HG03175 (cell line): ENCODE data around the gene SRR.
"Not testable (repeated sequence)": the region's sequence is repeated elsewhere in the genome, so short reads cannot be mapped to it uniquely, and the experiment has no call there.

Source experiments
- ATAC-seq: cut with Tn5 transposase; IDR thresholded peaks from one replicate; pipeline ENCODE4 v1.9.1; 2021; ENCODE audit warnings: mild to moderate bottlenecking, moderate library complexity; ENCODE audit not compliant: unreplicated experiment

SRR gene

DNA sequence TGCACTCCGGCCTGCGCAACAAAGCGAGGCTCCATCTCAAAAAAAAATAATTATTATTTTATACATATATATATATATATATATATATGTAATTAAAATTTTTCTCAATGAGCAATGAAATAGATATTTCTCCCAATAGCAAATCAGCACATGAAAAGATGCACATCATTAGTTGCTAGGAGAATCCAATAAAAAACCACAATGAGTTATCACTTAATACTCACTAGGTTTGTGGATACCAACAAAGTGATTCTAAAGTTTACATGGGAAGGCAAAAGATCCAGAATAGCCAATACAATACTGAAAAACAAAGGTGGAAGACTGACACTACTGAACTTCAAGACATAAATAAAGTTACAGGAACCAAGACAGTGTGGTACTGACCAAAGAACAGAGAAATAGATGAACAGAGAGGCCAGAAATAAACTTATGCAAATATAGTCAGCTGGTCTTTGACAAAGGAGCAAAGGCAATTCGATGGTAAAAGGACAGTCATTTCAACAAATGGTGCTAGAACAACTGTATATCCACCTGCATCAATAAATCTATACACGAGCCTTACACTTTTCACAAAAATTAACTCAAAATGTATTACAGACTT is 13.8 kb upstream of the SRR start:
- no peak for ATAC-seq

DNA sequence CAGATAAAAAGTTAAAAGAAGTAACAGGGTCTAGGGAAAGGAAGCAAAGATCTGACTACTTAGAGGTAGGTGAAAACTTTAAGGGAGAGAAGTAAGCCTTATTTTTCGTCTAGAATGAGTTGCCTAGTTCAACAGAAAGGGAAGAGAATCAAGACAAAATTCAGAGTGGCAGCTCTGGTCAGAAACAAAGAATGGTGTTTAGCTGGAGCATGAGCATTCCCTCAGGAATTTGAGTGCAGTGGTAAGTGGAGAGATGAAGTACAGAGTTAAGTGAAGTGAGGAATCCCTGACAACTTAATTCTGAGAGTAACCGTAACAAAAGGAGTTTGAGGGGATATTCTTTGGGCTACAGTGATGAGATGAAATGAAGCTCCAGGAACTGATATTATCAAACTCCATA is 11.7 kb upstream of the SRR start:
- ATAC-seq = no peak

DNA sequence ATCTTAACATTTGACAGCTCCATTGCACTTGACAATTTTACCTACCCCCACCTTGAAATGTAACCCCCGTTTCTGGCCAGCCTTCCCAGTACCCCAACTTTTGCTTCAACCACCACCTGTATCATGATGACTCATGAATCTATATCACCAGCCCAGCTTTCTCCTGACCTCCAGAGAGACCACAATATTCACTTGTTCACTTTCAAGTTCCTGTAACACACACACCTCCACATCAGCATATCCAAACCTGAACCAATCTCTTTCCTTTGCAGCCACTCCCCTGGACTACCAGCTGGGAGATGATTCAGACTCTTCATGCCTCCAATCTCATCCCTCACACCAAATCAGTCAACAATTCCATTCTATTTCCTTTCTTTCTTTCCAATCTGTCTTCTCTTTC is 8.2 kb upstream of the SRR start:
- ATAC-seq = no peak

DNA sequence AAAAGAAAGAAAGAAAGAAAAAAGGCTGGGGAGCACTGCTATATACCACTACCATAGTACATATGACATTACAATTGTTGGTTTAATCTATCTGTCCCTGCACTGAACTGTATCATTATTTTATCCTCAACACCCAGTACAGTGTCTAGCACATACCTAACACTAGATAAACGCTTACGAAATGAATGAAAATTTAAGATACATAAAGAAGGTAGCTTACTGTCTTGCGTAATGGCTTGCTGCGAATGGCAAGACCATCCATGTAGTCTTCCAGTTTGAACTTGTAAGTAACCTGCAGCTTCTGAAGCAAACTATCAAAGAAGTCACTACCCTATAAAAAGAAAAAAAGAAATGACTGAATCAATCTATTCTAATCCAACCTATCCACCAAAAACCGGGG is 6.7 kb upstream of the SRR start:
- no peak for ATAC-seq

DNA sequence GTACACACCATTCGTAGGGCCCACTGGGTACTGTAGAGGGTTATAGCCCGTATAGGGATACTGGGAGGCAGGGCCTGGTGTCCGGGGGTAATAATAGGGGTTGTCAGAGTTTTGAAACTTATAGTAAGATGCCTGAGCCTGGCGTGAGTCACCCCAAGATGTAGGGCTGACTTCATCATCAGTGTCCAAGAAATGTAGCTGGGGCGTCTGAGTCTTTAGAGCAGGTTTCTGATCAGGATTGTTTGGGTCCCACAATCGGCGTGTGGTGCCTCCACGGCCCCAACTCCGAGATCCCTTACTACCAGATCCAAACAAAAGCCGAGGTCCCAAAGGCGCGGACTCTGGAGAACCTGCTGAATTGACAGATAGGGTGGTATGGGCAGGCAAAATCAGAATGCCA is 4.6 kb upstream of the SRR start:
- ATAC-seq = no peak

DNA sequence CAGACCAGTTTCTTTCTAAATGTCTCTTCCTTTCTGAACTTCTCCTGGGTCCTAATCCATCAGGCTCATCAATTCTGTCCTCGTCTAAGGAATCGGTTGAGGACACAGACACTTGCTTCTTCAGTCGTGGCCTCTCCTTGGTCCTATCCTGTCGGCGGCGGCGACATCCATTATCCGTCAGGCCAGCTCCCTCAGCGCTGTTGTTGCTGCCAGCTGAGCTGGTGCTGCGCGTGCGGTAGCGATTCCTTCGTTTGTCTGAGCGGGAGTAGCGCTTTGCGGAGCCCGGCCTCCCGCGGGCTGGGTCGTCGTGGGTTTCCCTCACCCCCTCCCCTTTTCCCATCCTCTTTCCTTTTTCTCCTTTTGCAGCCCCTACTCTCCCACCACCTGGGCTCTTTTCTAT is 4.0 kb upstream of the SRR start:
- no peak for ATAC-seq

DNA sequence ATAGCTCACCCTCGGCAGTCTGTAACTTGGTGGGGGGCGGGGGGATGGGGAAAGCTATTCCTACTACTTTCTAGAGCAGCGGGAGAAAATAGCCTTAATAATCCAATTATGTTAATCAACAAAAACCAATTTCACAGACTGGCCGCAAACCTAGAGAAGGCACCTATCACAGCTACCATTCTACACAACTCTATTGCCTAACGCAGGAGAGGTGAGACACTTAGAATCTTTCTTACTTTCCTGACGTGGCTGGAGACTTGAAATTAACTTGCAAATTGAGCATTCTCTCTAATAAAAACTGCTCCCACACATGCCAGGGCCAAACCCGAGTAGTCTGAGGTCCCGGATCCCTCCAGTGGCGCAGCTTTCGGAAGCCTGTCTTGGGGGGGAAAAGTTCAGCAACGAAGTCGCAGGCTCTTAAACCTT is 959 bp upstream of the SRR start:
- no peak for ATAC-seq

DNA sequence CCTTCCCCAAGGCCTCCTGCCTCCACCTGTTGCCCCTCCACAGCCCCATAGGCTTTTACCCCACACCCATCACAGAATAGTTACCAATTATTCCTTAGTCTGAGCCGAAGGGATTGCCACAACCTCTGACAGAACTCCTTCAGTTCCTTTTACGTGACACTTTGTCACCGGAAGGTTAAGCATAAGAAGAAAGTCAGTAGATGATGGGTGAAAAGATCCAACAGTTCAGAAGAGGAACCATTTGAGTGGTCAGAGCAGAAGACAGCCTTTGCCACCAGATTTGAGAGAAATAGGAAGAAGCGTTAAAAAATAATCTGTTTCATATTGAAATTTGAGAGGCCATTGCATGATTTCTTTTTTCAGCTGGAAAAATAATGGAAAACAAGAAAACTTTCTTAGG is 1.2 kb downstream of the SRR start:
- ATAC-seq = no peak

DNA sequence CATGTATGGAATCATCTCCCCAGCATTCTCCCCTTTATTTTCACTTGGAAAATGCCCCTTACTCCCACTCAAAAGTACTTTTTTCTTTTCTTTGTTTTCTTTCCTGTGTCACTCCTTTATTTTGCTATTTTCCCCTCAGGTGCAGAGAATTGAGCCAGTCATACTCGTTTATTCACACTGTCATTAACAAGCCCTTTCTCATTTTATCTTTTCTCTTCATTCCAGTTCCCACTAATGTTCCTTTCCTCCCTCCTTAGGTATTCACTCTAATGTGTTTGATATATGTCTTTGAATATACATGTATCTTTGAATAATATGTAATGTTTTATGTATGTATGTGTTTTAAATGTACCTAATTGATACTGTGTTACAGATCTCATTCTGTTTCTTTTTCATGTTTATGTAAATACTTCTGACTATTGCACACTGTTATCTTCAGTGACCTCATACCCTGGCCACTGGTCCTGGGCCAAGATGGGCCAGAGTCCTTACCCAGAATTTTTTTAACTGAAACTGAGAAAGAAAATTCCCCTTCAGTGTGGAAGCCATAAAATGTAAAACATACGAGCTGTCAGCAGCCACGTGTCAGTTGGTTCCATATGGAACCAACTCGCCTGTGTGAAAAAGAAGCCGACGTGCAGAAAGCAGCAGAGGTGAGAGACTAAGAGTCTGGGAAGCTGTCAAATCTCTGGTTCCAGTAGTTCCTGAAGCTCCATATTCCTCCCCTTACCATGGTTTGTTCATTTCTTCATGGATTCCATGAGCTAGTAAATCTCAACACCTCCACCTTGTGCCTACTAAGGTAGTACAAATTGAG is 5.8 kb downstream of the SRR start:
- ATAC-seq = no peak

DNA sequence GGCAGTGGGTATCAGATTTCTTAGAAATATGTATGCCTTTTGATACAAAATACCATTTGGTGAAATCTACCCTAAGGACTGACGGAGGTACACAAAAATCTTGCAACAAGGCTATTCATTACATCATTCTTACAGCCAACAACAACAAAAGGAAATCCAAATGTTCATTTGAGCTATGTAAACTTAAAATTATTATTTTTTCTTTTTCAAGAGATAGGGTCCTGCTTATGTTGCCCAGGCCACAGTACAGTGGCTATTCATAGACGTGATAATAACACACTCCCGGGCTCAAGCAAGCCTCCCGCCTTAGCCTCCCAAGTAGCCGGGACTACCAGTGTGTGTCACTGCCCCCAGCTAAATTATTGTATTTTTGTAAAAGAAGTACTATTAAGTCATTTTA is 9.0 kb downstream of the SRR start:
- ATAC-seq = no peak

DNA sequence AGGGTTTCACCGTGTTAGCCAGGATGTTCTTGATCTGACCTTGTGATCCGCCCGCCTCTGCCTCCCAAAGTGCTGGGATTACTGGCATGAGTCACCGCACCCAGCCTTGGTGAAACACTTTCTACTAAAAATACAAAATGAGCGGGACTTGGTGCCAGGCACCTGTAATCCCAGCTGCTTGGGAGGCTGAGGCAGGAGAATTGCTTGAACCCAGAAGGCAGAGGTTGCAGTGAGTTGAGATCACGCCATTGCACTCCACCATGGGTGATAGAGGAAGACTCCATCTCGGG is 13.1 kb downstream of the SRR start:
- ATAC-seq = not testable (repeated sequence)

DNA sequence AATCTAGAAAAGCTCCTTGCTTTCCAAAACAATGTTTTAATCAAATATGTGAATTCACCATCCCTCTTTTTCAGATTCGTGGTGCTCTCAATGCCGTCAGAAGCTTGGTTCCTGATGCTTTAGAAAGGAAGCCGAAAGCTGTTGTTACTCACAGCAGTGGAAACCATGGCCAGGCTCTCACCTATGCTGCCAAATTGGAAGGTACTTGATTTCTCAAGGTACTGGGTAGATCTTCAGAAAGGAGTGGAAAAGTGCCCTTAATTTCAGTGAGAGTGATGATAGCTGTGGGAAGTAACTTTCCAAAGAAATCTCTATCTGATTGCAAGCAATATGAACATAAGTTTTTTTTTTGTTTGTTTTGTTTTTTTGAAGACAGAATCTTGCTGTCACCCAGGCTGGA is 14.0 kb downstream of the SRR start:
- ATAC-seq = no peak

DNA sequence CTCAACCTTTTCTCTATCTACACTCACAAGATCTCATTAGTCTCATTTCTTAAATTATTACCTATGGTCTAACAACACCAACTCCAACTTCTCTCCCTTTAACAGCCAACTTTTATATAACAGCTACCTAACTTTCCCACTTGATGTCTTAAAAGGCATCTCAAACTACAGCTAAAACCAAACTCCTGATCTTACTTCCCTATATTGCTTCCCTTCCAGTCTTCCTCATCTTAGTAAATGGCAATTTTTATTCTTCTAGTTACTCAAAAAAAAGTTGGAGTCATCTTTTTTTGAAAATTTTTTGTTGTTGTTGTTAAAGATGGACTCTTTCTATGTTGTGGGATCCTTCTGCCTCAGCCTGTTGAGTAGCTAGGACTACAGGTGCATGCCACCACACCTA is 15.3 kb downstream of the SRR start:
- ATAC-seq = no peak

DNA sequence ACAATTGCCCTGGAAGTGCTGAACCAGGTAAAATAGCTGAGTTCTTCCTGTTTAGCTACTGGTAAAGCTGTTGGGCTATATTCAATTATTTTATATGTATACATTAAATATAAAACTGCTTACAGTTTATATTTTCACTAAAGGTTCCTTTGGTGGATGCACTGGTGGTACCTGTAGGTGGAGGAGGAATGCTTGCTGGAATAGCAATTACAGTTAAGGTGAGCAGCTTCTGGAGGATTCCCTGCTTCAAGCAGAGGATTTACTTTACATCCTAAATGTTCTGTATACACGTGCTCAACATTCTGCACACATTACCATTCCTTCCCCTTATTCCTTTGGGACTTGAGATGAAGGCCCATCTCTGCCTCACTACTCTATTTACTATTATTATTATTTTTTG is 17.6 kb downstream of the SRR start:
- no peak for ATAC-seq

DNA sequence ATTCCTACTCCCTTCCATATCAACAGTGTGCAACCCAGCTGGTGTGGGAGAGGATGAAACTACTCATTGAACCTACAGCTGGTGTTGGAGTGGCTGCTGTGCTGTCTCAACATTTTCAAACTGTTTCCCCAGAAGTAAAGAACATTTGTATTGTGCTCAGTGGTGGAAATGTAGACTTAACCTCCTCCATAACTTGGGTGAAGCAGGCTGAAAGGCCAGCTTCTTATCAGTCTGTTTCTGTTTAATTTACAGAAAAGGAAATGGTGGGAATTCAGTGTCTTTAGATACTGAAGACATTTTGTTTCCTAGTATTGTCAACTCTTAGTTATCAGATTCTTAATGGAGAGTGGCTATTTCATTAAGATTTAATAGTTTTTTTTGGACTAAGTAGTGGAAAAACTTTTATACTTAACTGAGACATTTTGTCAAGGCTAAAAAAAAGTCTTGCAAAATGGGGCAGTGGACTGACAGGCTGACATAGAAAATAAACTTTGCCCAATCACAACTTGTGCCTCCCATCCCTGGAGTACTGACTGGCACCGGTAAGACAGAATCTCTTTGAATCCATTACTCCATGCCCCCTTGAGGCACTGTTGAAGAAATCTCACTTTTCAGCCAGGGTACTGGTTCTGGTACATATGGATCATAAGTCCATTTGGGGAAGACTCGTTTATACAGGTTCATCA is 20.0 kb downstream of the SRR start:
- ATAC-seq = no peak

DNA sequence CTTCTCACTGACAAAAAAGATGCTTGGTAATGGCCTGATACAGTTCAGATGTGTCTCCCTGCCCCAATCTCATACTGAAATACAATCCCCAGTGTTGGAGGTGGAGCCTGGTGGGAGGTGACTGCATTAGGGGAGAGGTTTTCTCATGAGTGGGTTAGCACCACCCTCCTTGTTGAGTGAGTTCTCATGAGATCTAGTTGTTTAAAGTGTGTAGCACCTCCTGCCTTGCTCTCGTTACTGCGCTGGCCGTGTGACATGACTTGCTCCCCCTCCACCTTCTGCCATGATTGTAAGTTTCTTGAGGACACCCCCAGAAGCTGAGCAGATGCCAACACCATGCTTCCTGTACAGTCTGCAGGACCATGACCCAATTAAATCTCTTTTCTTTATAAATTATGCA is 27.6 kb downstream of the SRR start:
- no peak for ATAC-seq

DNA sequence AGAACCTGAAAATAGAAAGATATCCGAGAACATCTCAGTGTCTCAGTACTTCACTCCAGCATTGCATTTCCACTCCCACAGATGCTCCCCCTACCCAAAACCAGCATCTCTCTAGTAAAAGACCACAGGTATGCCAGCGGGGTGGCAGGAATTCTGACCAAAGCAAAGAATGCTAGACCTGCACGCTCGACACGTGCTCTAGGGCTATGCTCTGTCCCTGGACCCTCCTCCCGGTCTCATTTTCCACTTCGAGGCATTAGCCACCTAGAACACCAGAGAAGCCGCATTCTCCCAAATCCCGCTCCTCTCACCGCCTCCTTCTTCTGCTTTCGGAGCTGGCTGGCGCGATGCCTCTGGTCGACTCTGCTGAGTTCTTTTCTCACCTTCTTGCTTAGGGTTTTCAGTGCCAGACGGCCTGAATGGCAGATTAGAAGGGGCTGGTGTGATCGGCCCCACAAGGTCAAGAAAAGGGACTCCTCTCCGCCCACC is 32.0 kb downstream of the SRR start:
- ATAC-seq = no peak

DNA sequence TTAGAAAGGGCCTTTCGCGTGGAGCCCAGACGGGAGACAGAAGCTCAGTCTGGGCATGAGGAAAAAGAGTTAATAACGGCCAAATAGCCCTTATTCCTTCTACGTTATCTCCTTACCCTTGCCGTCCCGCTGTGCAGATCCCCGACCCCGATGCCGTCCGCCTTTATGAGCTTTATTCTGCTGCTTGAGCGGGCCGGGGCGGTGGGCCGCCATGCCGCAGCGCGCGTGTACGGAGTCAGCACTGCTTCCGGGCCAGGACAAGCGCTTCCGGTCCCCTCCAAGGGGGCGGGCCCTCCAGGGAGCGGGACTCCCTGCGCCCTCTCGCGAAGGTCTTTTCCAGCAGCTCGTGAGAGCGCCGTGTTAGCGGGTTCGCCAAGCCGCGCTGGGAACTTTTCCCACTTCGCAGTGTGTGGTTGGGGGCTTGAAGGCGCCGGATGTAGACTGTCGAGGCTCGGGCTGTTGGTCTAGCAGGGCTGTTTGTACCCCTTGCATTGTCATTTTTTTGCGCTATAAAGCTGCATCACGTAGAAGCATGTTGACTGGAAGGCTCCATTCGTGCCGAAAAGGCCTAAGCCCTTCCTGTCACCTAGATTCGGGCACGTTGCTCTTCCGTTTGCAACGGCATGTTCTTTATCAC is 32.6 kb downstream of the SRR start, which contains the start of gene TSR1:
TSR1 (minus strand) TSS at position 243 of the 637 bp plus-strand sequence; CDS start at position 213, 30 bp downstream.
- ATAC-seq = peak; percentile 86

DNA sequence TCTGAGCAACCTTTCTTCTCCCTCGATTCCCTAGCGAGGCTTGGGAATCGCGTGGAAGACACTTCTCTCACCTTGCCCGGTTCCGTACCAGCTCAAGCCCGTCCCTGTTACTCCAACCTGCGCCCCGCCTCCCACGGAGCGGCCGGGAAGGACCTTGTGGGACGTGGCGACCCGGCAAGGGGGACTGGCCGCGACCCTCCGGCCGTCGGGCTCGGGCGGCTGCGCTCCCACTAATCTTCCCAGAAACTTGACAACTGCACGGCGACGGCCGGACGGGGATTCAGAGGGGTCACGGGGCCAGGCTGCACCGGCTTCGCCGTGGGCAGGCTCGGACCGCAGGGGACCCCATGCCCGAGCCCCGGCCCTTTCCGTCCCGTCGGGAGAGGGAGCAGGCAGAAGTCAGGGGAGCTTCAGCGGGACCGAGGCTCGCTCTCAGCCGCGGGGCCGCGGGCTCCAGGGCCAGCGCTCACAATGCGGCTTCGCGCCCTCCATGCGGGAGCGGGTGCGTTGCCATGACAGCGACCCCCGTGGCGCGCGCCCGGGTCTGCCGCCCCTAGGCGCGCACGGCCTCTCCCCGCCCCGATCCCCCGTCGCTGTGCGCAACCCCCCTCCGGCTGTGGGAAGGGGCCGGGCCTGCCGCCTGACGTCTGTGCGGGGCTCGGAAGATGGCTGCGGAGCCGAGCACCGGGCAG is 33.2 kb downstream of the SRR start, which contains the start of gene SGSM2:
SGSM2 (plus strand) TSS at position 650 of the 692 bp plus-strand sequence. CDS start 188 bp downstream, outside the sequence.
- peak; percentile 32 for ATAC-seq

DNA sequence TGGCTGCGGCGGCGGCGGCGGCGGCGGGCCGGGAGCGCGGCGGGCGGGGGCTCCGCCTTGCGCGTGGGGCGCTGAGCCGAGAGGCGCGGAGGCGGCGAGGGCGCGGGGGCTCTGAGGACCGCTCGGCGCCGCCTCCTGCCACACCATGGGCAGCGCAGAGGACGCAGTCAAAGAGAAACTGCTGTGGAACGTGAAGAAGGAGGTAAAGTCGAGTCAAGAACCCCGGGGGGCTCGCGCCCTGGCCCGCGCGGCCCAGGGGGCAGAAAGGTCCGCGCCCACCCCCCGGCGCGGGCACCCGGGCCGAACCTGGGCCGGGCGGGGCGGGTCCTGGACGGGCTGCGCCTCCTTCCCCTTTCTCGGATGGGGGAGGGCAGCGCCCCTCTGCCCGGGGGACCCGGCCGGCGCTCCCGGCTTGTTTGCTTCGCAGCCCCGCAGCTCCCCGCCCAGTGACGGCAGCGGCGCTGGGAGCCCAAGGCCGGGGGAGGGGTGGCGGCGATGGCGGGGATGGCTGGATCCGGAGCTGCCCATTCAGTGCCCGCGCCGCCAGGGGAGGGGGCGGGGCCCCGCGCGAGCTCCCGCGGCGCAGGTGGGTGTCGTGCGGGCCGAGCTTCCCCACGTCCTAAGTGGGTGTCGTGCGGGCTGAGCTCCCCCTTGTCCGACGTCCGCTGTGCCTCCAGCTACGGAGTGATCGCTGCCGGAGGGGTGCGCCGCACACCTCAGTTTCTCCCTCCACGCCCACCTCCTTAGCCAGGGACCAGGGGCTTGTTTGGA is 34.0 kb downstream of the SRR start:
- ATAC-seq = no peak
